Measurements from ENCODE around the gene SPEM1.

DNA sequence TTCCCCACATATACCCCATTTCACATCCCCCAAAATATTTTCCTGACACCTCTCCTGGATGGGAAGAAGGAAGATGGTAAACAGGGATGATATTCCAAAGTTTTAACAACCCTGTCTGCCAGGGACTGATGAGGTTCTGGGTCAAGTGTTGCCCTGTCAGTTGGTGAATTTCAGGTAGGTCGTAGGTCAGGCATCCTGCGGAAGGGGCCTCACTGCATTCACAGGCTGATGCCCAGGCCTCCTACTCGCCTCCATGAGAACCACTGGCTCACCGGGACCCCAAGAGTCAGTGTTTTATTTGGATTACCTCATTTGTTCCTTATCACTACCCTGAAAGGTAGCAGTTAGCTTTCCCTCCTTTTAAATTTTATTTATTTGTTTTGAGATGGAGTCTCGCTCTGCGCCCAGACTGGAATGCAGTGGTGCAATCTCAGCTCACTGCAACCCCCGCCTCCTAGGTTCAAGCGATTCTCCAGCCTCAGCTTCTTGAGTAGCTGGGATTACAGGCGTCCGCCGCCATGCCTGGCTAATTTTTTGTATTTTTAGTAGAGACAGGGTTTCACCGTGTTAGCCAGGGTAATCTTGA is 48.8 kb downstream of the SPEM1 start:
- TF ChIP-seq POLR2A (IDR thresholded peaks at IDR 0.05; ENCODE audit: low read depth, low read length) (no peak), POLR2AphosphoS5 (IDR thresholded peaks at IDR 0.05; ENCODE audit: low read depth, low read length) (no peak), SPI1 (IDR thresholded peaks at IDR 0.05; ENCODE audit: low read depth, low read length) (no peak), TAF1 (IDR thresholded peaks at IDR 0.05; ENCODE audit: low read depth, low read length) (no peak), PAX5 (IDR thresholded peaks at IDR 0.05; ENCODE audit: insufficient read depth, low read length, severe bottlenecking) (no peak), POU2F2 (IDR thresholded peaks at IDR 0.05; ENCODE audit: low read depth, low read length) (no peak)

Measured in GM12891 (cell line).